GM20431 (cell line): ENCODE results near the gene CISTR.
"Not testable (repeated sequence)": the region's sequence is repeated elsewhere in the genome, so short reads cannot be mapped to it uniquely, and the experiment has no call there.

Source experiments
- in situ Hi-C: fragments of 300-500 bp; cut with MseI, MboI; formaldehyde crosslinking; loops from one replicate; pipeline ENCODE4 v1.15.0; 2020; ENCODE audit warnings: low sequenced_read_pairs; ENCODE audit not compliant: unreplicated experiment

CISTR gene

GRCh38 chr12:53726341-53726740 is 25.4 kb downstream of the CISTR start:
- in situ Hi-C loops, result no loop called here

GRCh38 chr12:53725824-53726223 is 26.0 kb downstream of the CISTR start:
- in situ Hi-C loops, result no loop called here

DNA sequence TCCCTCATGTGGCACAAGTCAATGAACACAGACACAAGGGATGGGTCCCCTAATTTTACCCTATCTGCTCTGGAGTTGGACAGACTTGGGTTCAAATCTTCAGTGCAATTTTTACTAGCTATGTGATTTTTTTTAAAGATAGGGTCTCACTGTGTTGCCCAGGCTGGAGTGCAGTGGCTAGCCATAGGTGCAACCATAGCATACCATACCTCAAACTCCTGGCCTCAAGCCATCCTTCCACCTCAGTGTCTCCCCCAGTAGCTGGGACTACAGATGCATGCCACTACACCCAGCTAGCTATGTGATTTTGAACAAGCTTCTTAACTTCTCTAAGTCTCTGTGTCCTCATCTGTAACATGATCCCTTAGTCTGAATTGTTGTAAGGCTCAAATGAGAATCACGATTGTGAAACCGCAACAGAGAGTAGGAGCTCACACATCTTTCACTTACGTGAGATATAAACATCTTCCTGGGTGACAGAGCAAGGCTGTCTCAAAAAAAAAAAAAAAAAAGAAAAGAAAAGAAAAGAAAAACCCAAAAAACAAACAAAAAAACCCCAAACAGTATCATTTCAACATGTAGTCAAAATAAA is 29.2 kb downstream of the CISTR start:
- in situ Hi-C loops, result no loop called here

GRCh38 chr12:53720946-53721345 is 30.8 kb downstream of the CISTR start:
- in situ Hi-C loops, result no loop called here

DNA sequence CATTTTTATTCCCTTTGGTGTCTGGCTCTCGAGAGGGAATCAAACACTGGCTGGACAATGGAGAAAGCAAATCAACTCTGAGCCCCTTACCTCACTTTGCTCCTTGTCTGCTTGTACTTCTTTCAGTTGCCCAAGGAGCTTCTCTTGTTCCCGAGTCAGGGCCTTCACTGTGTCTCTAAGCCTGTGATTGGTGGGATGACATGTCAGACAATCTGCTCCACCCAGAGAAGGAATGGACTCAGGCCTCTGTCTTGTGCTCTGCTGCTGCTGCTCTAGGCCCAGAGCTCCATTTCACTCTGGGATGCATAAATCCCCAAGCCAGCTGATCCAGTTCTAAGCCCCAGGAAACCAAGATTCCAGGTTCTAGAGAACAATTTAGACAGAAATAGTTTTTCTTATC is 32.1 kb downstream of the CISTR start:
- in situ Hi-C loops, result no loop called here

DNA sequence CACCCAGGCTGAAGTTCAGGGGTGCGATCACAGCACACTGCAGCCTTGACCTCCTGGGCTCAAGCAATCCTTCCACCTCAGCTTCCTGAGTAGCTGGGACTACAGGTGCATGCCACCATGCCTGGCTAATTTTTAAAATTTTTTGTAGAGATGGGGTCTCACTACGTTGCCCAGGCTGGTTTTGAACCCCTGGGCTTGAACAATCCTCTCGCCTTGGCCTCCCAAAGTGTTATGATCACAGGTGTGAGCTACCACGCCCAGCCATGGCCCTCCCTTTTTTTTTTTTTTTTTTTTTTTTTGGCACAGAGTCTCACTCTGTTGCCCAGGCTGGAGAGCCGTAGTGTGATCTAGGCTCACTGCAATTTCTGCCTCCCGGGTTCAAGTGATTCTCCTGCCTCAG is 33.2 kb downstream of the CISTR start:
- in situ Hi-C loops, result not testable (repeated sequence)

- in situ Hi-C loops, result no loop called here
These were observed 34.5 kb downstream of the CISTR start for GRCh38 chr12:53717319-53717718.

GRCh38 chr12:53714004-53714403 is 37.8 kb downstream of the CISTR start:
- in situ Hi-C loops, result no loop called here

DNA sequence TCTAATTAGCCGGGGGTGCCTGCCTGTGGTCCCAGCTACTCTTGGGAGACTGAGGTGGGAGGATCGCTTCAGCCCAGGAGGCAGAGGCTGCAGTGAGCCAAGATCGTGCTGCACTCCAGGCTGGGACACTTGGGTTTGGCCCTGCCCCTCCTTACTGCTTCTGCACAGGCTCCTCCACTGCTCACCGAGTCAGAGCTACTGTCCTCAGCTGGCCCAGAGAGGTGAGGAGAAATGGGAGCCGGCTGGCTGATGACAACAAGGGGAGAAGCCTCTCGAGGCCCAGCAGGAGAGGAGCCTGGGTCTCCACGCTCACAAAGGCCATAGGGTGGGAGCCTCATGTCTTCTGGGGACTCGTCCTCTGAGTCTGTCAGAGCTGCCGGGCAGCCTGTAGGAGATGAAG is 38.3 kb downstream of the CISTR start:
- in situ Hi-C loops, result no loop called here

GRCh38 chr12:53712059-53712643 is 39.6 kb downstream of the CISTR start:
- in situ Hi-C loops, result no loop called here

- in situ Hi-C loops, result no loop called here
These were observed 41.7 kb downstream of the CISTR start for GRCh38 chr12:53710091-53710490.

DNA sequence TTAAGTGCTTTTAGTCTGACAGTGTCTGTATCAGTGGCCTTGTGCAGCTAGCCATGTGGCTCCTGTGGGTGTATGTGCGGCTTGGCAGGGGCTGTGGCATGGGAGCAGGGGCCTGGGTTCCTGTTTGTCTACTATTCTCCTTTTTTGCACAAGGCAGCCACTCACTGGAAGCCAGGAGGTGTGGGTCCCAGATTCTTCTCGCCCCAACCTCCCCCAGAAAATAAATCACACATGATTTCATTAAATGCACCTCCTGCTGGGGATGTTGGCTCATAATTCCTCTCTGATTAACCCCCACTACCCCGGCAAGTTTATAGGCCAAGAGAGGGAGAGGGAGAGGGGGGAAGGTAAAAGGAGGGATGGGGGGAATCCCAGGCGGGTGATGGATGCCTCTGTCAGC is 42.1 kb downstream of the CISTR start:
- in situ Hi-C loops, result no loop called here

- in situ Hi-C loops, result no loop called here
These were observed 45.7 kb downstream of the CISTR start for GRCh38 chr12:53706080-53706479.

DNA sequence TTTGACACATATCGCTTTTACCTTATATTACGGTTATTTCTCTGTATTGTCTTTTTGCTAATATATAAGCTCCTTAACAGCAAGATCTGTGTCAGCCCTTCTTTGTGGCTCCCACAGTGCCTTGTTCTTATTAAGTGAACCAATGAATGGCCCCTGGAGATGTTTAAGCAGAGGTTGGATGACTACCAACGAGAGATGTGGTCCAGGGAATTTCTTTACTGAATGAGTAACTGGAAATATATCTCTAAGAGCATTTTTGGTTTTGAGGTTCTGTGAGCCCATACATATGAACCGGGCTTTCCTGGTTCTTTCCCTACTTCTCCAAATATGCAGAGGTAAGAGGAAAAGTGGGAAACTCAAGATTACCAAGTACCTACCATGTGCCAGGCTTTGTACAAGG is 48.0 kb downstream of the CISTR start:
- in situ Hi-C loops, result loop anchor here (5.0 kb wide), 1 partner anchor 39 kb away; no protein-coding TSS in a partner anchor

- in situ Hi-C loops, result loop anchor here (5.0 kb wide), 1 partner anchor 41 kb away; no protein-coding TSS in a partner anchor
These were observed 50.1 kb downstream of the CISTR start for GRCh38 chr12:53701518-53702264.

GRCh38 chr12:53700567-53700966 is 51.2 kb downstream of the CISTR start:
- in situ Hi-C loops, result loop anchor here (5.0 kb wide), 1 partner anchor 42 kb away; no protein-coding TSS in a partner anchor

DNA sequence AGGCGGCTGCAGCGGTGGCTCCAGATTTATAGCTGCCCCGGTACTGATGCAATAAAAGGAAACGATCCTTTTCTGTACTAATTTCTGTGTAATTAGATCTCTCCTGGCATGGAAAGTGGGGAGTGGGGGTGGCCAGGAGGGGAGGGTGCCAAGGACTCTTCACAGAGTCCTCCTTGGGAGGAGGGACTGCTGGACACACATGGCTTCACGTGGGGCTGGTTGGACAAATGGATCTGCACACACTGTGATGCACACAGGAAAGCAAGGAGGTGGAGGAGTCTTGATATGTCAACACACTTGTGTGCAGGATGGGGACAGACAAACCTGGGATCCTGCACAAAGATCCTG is 52.1 kb downstream of the CISTR start:
- in situ Hi-C loops, result loop anchor here (5.0 kb wide), 1 partner anchor 43 kb away; no protein-coding TSS in a partner anchor

- in situ Hi-C loops, result no loop called here
These were observed 52.7 kb downstream of the CISTR start for GRCh38 chr12:53698948-53699677.

DNA sequence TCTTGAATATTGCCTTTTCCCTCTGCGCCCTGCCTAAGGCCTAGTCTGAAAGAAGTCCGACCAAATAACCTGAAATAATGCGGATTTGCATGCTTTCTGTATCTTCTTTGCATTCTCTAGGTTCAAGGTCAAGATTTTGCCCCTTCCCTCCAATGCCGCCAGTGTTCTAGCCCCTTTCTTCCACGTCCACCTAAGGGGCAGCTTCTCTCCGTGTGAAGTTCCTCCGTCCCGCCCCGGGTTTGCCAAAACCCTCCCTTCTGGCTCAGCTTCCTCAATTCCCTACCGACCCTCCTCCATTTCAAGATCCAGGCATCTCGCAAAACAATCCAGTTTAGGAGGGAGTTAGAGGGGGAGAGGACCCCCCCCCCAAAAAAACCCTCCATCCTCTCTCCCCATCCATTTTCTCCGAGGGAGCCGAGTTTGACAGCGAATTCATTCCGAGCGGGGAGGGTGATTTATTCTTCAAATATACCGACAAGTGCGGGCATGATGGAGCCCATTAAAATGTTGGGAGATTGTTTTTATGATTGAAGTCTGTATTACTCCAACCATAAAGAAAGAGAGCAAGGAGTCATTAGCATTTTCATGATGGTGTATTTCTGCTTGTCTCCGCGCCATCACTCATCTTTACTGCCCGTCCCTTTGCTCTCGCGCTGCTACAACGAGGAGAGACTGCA is 55.0 kb downstream of the CISTR start:
- in situ Hi-C loops, result no loop called here
